GM21723 (cell line): Measurements from ENCODE around the gene ITGB6.
A peak's percentile ranks its signal among the peaks of the same experiment; 100 is the strongest.

Experiments used
- ATAC-seq: cut with Tn5 transposase; IDR thresholded peaks from one replicate; pipeline ENCODE4 v1.9.1; 2021; ENCODE audit warnings: mild to moderate bottlenecking, moderate library complexity; ENCODE audit not compliant: unreplicated experiment

Gene ITGB6

GRCh38 chr2:160199683-160200389 lies at the start of gene ITGB6:
Gene ITGB6 (minus strand): TSS chr2:160200272. CDS start chr2:160200063, 209 bp downstream.
- ATAC-seq: no peak

GRCh38 chr2:160247296-160248035 lies 47.4 kb upstream of the ITGB6 start:
- ATAC-seq: no peak

GRCh38 chr2:160246356-160246755 lies 46.3 kb upstream of the ITGB6 start:
- ATAC-seq: no peak

- ATAC-seq: no peak
These were observed 45.6 kb upstream of the ITGB6 start for GRCh38 chr2:160245614-160246155.

- ATAC-seq: no peak
These were observed 43.0 kb upstream of the ITGB6 start for GRCh38 chr2:160242893-160243564.

GRCh38 chr2:160241251-160242137 lies 41.4 kb upstream of the ITGB6 start:
- ATAC-seq: no peak

DNA sequence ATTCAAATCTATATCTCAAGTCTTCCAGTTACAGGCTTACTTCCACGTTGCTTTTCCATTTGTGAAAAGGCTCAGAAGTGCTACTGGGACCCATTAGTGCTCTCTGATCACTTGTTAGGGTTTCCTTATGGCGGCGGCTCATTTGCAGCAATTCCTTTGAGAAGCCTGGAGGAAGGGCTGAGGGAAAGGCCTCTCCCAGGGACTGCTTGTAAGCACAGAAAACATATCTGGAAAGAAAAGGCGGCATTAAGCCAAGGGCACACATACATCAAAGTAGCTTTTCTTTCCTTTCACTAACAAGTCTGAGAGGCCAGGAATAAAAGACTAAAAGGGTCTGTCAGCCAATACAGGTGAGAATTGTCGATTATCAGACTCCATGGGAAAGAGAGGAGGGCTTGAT lies 39.4 kb upstream of the ITGB6 start:
- ATAC-seq: no peak

DNA sequence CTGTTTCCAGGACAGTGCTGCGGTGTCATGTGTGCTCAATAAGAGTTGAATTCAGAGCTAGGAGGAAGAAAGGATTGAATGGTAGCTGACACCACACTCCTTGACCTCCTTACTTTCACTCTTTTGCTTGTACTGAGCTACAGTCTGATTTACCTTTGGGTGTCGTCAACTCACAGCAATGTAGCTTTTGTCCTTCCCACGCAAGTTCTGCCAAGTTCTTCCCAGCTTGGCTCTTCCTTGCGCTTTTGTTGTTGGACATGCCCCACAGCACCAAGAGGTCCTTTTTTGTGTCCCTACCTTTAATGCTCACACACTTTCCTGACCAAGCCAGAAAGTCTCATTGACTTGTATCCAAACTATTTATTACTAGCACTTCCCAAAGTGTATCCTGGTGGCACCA lies 38.3 kb upstream of the ITGB6 start:
- no peak for ATAC-seq

DNA sequence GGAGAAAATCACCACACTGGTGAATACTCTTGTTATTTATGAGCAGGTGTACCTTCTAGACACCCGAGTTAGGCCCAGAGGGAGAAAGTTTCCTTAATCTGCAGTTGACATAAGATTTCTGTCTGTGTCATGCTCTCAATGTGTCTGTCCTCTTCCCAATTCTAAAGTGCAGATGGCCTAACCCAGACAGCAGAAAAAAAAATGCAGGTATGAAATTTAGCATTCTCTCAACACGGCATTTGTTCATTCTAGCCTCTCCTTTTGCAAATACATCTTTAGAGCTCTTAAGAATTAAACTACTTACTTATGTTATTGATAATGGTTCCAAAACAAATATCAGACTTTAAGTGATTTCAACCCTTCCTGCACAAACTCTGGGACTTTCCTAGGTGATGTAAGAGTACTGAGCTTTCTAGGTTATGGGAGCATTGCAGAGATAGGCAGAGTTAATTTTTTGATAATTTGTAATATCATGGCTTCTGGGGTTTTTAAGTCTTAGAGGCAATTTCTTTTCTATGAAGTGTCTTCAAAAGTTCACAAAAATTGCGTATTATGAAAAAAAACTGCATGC lies 32.9 kb upstream of the ITGB6 start:
- no peak for ATAC-seq

GRCh38 chr2:160229591-160229990 lies 29.5 kb upstream of the ITGB6 start:
- ATAC-seq: no peak

GRCh38 chr2:160228141-160228917 lies 28.3 kb upstream of the ITGB6 start:
- ATAC-seq: no peak

GRCh38 chr2:160227293-160227915 lies 27.3 kb upstream of the ITGB6 start:
- ATAC-seq: no peak

DNA sequence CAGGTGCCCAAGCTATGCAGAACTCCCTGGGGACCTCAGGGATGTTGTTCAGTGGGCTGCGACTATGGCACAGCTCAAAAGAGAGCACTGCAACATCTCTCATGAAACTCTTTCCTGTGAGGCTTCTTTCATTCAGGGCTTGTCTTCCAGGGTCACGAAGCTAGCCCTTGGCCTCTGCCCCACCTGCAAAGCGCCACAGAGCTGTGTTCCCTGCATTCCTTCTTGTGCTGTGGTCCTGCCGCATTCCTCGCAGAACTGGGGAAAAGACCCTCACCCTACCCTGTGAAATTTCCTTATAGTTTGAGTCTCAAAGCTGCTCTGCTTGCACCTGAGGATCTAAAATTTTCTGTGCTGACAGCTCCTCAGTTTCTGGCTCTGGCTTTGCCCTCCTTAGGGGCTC lies 26.3 kb upstream of the ITGB6 start:
- ATAC-seq: no peak

- ATAC-seq: no peak
These were observed 25.6 kb upstream of the ITGB6 start for GRCh38 chr2:160225722-160226121.

DNA sequence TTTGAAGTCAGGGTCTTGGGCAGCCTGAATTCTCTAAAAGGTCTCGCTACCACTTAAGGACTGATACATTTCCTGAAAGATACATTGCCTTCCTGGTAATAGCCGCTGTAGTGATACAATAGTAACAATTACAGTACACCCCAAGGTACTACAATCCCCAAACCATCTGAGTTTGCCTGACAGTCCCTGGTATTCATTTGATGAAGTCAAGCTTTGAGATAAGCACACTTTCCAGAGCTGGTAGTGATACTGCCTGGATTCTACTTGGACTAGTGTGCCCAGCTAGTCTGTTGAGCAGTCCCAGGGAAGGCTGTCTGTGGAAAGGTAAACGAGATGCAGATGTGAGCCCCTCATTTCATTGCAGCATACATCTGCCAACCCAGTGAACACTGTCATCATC lies 24.4 kb upstream of the ITGB6 start:
- ATAC-seq: peak; percentile 13

- peak; percentile 97 for ATAC-seq
These were observed 24.0 kb upstream of the ITGB6 start for GRCh38 chr2:160224060-160224459.

DNA sequence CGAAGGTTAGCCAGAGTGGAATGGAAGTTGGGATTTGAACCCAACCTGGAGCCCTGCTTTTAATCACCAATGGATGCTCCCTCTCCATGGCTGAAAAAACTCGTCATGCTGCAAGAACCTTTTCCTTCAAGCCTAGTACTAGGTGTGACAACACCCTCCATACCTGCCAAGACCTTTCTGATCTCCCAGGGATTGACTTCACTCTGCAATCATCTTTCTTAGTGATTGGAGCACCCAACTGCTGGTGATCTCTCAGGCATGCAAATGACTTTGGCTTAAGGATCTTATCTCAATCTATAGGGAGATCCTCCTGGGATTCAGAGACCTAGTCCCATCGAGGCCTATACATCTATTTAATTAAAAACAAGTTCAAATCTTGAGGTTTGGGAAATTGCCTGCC lies 23.5 kb upstream of the ITGB6 start:
- no peak for ATAC-seq

GRCh38 chr2:160222546-160223283 lies 22.6 kb upstream of the ITGB6 start:
- no peak for ATAC-seq
